ENCODE data around the gene MARCKS. TPM values are rescaled to one million over a fixed set of nuclear protein-coding genes. Genes with fewer than 3 reads are reported as not detected.

The MARCKS gene
- total RNA-seq, 1 donor from 2014 or later, result 163 TPM

DNA sequence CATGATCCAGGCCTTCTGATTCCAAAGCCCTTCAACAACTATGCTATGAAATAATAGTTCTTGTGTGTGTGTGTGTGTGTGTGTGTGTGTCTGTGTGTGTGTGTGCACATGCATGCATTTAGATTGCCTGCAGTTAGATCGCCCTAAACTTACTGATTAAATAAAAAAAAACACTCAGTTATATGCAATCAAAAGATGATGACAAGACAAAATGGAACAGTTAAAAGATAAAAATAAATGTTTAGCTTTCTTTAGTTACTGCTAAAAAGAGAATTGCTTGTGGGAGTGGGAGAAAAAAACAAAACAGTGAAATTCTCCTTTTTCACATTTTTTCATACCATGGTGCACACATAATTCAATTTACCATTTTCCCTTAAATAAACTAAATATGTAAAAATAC, 29.4 kb downstream of the MARCKS start:
- Mint-ChIP-seq H3K27ac (no peak overlapping the region), H3K27me3 (ENCODE audit: insufficient read depth, low read depth) (peaks cover 5% of the 10 kb centered on the region), H3K9me3 (peaks cover 3% of the 10 kb centered on the region), H3K4me3 (no peak overlapping the region), H3K36me3 (no peaks in the 10 kb centered on the region), H3K4me1 (no peaks in the 10 kb centered on the region)
- Histone ChIP-seq H3K4me2 (no peak overlapping the region), H3K4me3 (no peak overlapping the region), H3K79me2 (ENCODE audit: low read depth) (no peaks in the 10 kb centered on the region), H3F3A (ENCODE audit: low read depth) (no peaks in the 10 kb centered on the region), H3K27ac (no peak overlapping the region), H3K4me1 (no peaks in the 10 kb centered on the region), H3K36me3 (no peaks in the 10 kb centered on the region), H3K9me3 (ENCODE audit: low read depth) (no peaks in the 10 kb centered on the region), H3K27me3 (no peaks in the 10 kb centered on the region), H2AFZ (replicated peaks) (no peak overlapping the region), H3K9ac (no peak overlapping the region), H4K20me1 (ENCODE audit: low read depth) (no peaks in the 10 kb centered on the region)
- no peak for DNase-seq (ENCODE audit: low spot score)
- TF ChIP-seq EZH2phosphoT487 (IDR thresholded peaks at IDR 0.05), result no peak

DNA sequence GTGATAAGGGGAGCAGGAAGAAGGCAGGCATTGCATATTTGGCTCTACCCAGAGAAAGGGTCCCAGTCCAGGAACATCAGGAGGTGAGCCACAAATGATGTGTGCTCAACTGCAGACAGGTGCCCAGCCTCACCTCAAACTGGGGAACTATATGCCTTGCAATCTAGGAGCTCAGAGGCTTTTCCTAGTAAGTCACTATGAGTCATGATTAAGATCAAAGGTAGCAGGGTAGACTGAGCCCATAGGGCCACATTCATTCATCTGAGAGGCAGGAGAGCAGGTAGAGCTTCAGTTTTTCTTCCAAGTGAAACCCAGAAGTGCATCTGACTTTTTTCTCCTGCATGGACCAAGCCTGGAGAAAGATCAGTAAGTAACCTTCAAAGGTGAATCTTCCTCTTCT, 31.3 kb downstream of the MARCKS start:
- no peaks in the 10 kb centered on the region for H3K27me3 ChIP-seq
- Mint-ChIP-seq H3K36me3 (peaks cover 4% of the 10 kb centered on the region), H3K27me3 (ENCODE audit: insufficient read depth, low read depth) (peaks cover 5% of the 10 kb centered on the region), H3K9me3 (peaks cover 12% of the 10 kb centered on the region), H3K27ac (no peak overlapping the region), H3K4me1 (no peaks in the 10 kb centered on the region), H3K4me3 (no peak overlapping the region)
- no peak for DNase-seq (ENCODE audit: low spot score)
- H3K4me1 ChIP-seq, result no peaks in the 10 kb centered on the region
- no peak overlapping the region for H3K4me2 ChIP-seq
- no peak overlapping the region for H2AFZ ChIP-seq (replicated peaks)
- H3K79me2 ChIP-seq (ENCODE audit: low read depth), result no peaks in the 10 kb centered on the region
- no peak overlapping the region for H3K9ac ChIP-seq
- TF ChIP-seq CTCF (IDR thresholded peaks at IDR 0.05) (no peak), EZH2phosphoT487 (IDR thresholded peaks at IDR 0.05) (no peak), EZH2 (IDR thresholded peaks at IDR 0.05) (no peak)
- H3F3A ChIP-seq (ENCODE audit: low read depth), result no peaks in the 10 kb centered on the region
- no peak overlapping the region for H3K27ac ChIP-seq
- H3K36me3 ChIP-seq, result no peaks in the 10 kb centered on the region
- no peak overlapping the region for H3K4me3 ChIP-seq
- H4K20me1 ChIP-seq (ENCODE audit: low read depth), result no peaks in the 10 kb centered on the region
- no peaks in the 10 kb centered on the region for H3K9me3 ChIP-seq (ENCODE audit: low read depth)

- Mint-ChIP-seq H3K27ac (no peak overlapping the region), H3K4me3 (no peak overlapping the region), H3K4me1 (no peaks in the 10 kb centered on the region), H3K9me3 (peaks cover 13% of the 10 kb centered on the region), H3K36me3 (peaks cover 4% of the 10 kb centered on the region), H3K27me3 (ENCODE audit: insufficient read depth, low read depth) (peaks cover 5% of the 10 kb centered on the region)
- Histone ChIP-seq H3K4me3 (no peak overlapping the region), H3K9me3 (ENCODE audit: low read depth) (no peaks in the 10 kb centered on the region), H2AFZ (replicated peaks) (no peak overlapping the region), H3F3A (ENCODE audit: low read depth) (no peaks in the 10 kb centered on the region), H3K27me3 (no peaks in the 10 kb centered on the region), H3K4me1 (no peaks in the 10 kb centered on the region), H3K79me2 (ENCODE audit: low read depth) (no peaks in the 10 kb centered on the region), H3K9ac (no peak overlapping the region), H3K4me2 (no peak overlapping the region), H3K36me3 (no peaks in the 10 kb centered on the region), H3K27ac (no peak overlapping the region), H4K20me1 (ENCODE audit: low read depth) (no peaks in the 10 kb centered on the region)
- TF ChIP-seq EZH2phosphoT487 (IDR thresholded peaks at IDR 0.05) (no peak), CTCF (IDR thresholded peaks at IDR 0.05) (no peak), EZH2 (IDR thresholded peaks at IDR 0.05) (no peak)
- no peak for DNase-seq (ENCODE audit: low spot score)
Observed at GRCh38 chr6:113888956-113889630, 31.9 kb downstream of the MARCKS start.

DNA sequence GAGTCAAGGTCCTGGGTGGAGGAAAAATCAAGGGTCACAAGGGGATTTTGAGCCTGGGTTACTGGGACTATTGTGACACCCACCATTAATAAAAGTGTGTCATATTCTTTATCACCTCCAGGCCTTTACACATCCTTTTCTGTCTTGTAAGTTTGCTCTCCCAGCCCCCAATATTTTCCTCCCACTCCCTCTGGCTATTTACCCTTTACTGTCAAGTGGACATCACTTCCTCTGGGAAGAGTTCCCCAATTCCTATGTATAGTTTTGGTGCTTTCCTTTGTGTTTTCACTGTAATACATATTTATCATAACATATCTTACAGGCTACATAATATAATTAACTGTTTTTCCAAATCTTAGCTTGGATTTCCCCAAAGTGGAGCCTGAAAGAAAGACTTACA, 36.3 kb downstream of the MARCKS start:
- no peaks in the 10 kb centered on the region for H3K79me2 ChIP-seq (ENCODE audit: low read depth)
- no peak overlapping the region for H3K4me2 ChIP-seq
- Mint-ChIP-seq H3K27ac (no peak overlapping the region), H3K4me3 (no peak overlapping the region), H3K27me3 (ENCODE audit: insufficient read depth, low read depth) (peaks cover 6% of the 10 kb centered on the region), H3K36me3 (peaks cover 4% of the 10 kb centered on the region), H3K4me1 (no peaks in the 10 kb centered on the region), H3K9me3 (peaks cover 20% of the 10 kb centered on the region)
- no peak for DNase-seq (ENCODE audit: low spot score)
- no peaks in the 10 kb centered on the region for H3K27me3 ChIP-seq
- no peak overlapping the region for H3K9ac ChIP-seq
- H3K9me3 ChIP-seq (ENCODE audit: low read depth), result no peaks in the 10 kb centered on the region
- H2AFZ ChIP-seq (replicated peaks), result peak overlapping the region; percentile 30
- no peaks in the 10 kb centered on the region for H3K36me3 ChIP-seq
- TF ChIP-seq CTCF (IDR thresholded peaks at IDR 0.05) (no peak), EZH2 (IDR thresholded peaks at IDR 0.05) (no peak), EZH2phosphoT487 (IDR thresholded peaks at IDR 0.05) (no peak)
- no peaks in the 10 kb centered on the region for H4K20me1 ChIP-seq (ENCODE audit: low read depth)
- no peaks in the 10 kb centered on the region for H3F3A ChIP-seq (ENCODE audit: low read depth)
- H3K4me1 ChIP-seq, result no peaks in the 10 kb centered on the region
- H3K27ac ChIP-seq, result no peak overlapping the region
- no peak overlapping the region for H3K4me3 ChIP-seq
